SK-N-SH (cell line): ENCODE measurements around the gene TBC1D9B. TPM values are rescaled to one million over a fixed set of nuclear protein-coding genes. Genes with fewer than 3 reads are reported as not detected.

ENCODE experiments used
- CTCF ChIA-PET: fragments of 300-600, 350-600 bp; formaldehyde crosslinking; extraction: SDS; loops from one replicate; lab custom pipeline; 2021; lab: Yijun Ruan, JAX
- POLR2A ChIA-PET: fragments of 350-600 bp; sonication (Branson Sonifier 250); formaldehyde crosslinking; extraction: SDS; loops from one replicate; lab custom pipeline; 2020; ENCODE audit warnings: antibody characterized with exemption, inconsistent platforms; lab: Yijun Ruan, JAX
- DNase-seq: peaks from one replicate; pipeline ENCODE4 v3.0.0; 2012
- H2AFZ ChIP-seq: fragments of 200-600 bp; sonication (generic); 2 replicates; pipeline ENCODE4 v1.8.1; 2016; ENCODE audit warnings: antibody characterized with exemption, mild to moderate bottlenecking, low read depth
- H3F3A ChIP-seq: fragments of 200-600 bp; sonication (generic); replicated peaks from 2 replicates; pipeline ENCODE3; 2016; ENCODE audit warnings: antibody characterized with exemption, mild to moderate bottlenecking; ENCODE audit not compliant: insufficient read depth
- H3K27ac ChIP-seq, 2 experiments: fragments of 200-500 bp in 1 of 2; fragments of 200-600 bp in 1 of 2; sonication (Bioruptor generic) in 1 of 2; sonication (generic), shearing (Covaris generic) in 1 of 2; 2 replicates each; pipeline versions ENCODE4 v1.5.1 to v1.6.1; 2014 to 2016; ENCODE audit warnings: low read depth in 2 of 2, inconsistent platforms in 1 of 2, low read length in 1 of 2, mild to moderate bottlenecking in 1 of 2, mixed read lengths in 1 of 2
- H3K27me3 ChIP-seq: fragments of 200-600 bp; sonication (generic), shearing (Covaris generic); 2 replicates; pipeline ENCODE4 v1.6.1; 2016; ENCODE audit warnings: mixed run types; ENCODE audit not compliant: insufficient read depth
- H3K36me3 ChIP-seq, 2 experiments: fragments of 200-500 bp in 1 of 2; fragments of 200-600 bp in 1 of 2; sonication (Bioruptor generic) in 1 of 2; sonication (generic) in 1 of 2; replicated peaks in 1 of 2; 2 replicates each; pipeline versions ENCODE3 to v1.5.1; 2014 to 2016; ENCODE audit warnings: low read length in 1 of 2, mild to moderate bottlenecking in 1 of 2; ENCODE audit not compliant: insufficient read depth in 2 of 2, control insufficient read depth in 1 of 2
- H3K4me1 ChIP-seq, 2 experiments: fragments of 200-500 bp in 1 of 2; fragments of 200-600 bp in 1 of 2; sonication (Bioruptor generic) in 1 of 2; sonication (generic), shearing (Covaris generic) in 1 of 2; 2 replicates each; pipeline versions ENCODE4 v1.5.1 to v1.6.1; 2014 to 2016; ENCODE audit warnings: low read depth in 1 of 2, low read length in 1 of 2, mixed run types in 1 of 2; ENCODE audit not compliant: insufficient read depth in 2 of 2, control insufficient read depth in 1 of 2
- H3K4me2 ChIP-seq: fragments of 200-600 bp; sonication (generic), shearing (Covaris generic); 2 replicates; pipeline ENCODE4 v1.6.1; 2017; ENCODE audit warnings: mixed run types
- H3K4me3 ChIP-seq, 2 experiments: fragments of 200-500 bp in 1 of 2; fragments of 200-600 bp in 1 of 2; sonication (Bioruptor generic) in 1 of 2; sonication (generic), shearing (Covaris generic) in 1 of 2; 2 replicates each; pipeline versions ENCODE4 v1.5.1 to v1.8.1; 2014 to 2016; ENCODE audit warnings: low read depth in 2 of 2, inconsistent platforms in 1 of 2, low read length in 1 of 2, mild to moderate bottlenecking in 1 of 2, mixed read lengths in 1 of 2, moderate library complexity in 1 of 2
- H3K79me2 ChIP-seq: fragments of 200-600 bp; sonication (generic); 2 replicates; pipeline ENCODE4 v1.8.1; 2017; ENCODE audit warnings: mild to moderate bottlenecking; ENCODE audit not compliant: insufficient read depth
- H3K9ac ChIP-seq: fragments of 200-600 bp; sonication (generic); 2 replicates; pipeline ENCODE4 v1.6.1; 2017; ENCODE audit warnings: mixed run types
- H3K9me2 ChIP-seq: fragments of 200-600 bp; sonication (generic); 2 replicates; pipeline ENCODE4 v1.6.1; 2017; ENCODE audit warnings: mixed run types
- H3K9me3 ChIP-seq: fragments of 200-600 bp; sonication (generic); 2 replicates; pipeline ENCODE4 v1.6.1; 2017; ENCODE audit warnings: mixed run types, mild to moderate bottlenecking, moderate library complexity
- H4K20me1 ChIP-seq: fragments of 200-600 bp; sonication (generic); 2 replicates; pipeline ENCODE4 v1.6.1; 2017; ENCODE audit warnings: mild to moderate bottlenecking, mixed run types; ENCODE audit not compliant: insufficient read depth
- ELF1 ChIP-seq: IDR thresholded peaks from 2 replicates; pipeline ENCODE4 v1.4.0; 2012
- EZH2phosphoT487 ChIP-seq: fragments of 200-600 bp; sonication (generic); IDR thresholded peaks from 2 replicates; pipeline ENCODE4 v1.6.1; 2017; ENCODE audit warnings: low read depth, mixed run types, mild to moderate bottlenecking, antibody characterized with exemption, moderate library complexity, borderline replicate concordance
- FOXJ3 ChIP-seq: sonication (generic); formaldehyde crosslinking; IDR thresholded peaks from 2 replicates; pipeline ENCODE4 v1.5.1; 2020; ENCODE audit warnings: mild to moderate bottlenecking, missing genetic modification reagents
- MXI1 ChIP-seq: IDR thresholded peaks from 2 replicates; pipeline ENCODE4 v1.6.1; 2012; ENCODE audit warnings: mild to moderate bottlenecking, low read depth, low read length, improper control_type of control experiment
- NRF1 ChIP-seq: IDR thresholded peaks from 2 replicates; pipeline ENCODE4 v1.6.1; 2012; ENCODE audit warnings: low read depth, mild to moderate bottlenecking, low read length
- TAF1 ChIP-seq: IDR thresholded peaks from 2 replicates; pipeline ENCODE4 v1.6.1; 2012; ENCODE audit warnings: low read depth, mild to moderate bottlenecking, low read length, moderate library complexity, borderline replicate concordance
- WGBS: methylation state at CpG from one replicate; pipeline ENCODE4 v1.1.6; 2017; ENCODE audit warnings: low lambda C conversion rate; 5-methylcytosine and 5-hydroxymethylcytosine counted together
- polyA plus RNA-seq, 3 experiments: library from polyadenylated mRNA; depleted of rRNA; stranded (reverse); fragments of >200 nt; gene quantifications; 2 replicates each; pipeline ENCODE4 v1.2.3, GENCODE V29; 2012
- TF ChIP-seq, protein P1 (sequence below): fragments of 150-350 bp; IDR thresholded peaks from 2 replicates; pipeline ENCODE4 v1.6.1; 2016; ENCODE audit warnings: mild to moderate bottlenecking, low read depth, low read length
- TF ChIP-seq, protein P2 (sequence below): IDR thresholded peaks from 2 replicates; pipeline ENCODE4 v1.6.1; 2012; ENCODE audit warnings: mild to moderate bottlenecking, low read depth, low read length, moderate library complexity

TBC1D9B gene
- polyA plus RNA-seq, 1 of the 3 experiments (the other 2 are of a cell fraction): 75.6 TPM

DNA sequence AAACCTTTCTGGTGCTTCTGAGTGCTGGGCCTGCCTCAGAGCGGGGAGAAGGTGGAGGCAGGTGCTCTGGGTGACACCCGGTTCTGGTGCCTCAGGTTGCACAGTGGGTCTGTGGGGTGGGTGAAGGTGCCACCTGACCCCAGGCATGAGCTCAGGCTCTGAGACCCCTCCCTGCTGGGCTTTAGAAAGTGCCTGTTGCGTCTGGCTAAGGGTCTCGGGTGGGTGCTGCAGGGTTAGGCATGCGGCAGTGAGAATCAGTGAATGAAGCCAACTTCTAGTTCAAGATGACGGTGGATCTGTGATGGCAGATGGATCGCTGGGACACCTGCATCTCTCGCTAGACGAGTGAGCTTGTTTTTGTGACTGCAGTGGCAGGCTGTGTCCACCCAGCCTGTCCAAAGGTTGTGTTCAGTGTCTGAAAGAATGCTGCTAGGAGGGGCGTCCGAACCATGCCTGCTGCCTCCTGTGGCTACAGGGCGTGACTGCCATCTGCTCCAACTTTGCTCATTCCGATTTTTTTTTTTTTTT lies 82.0 kb downstream of the TBC1D9B start:
- H3K36me3 ChIP-seq: peaks cover 64 to 75% of the 10 kb centered on the region in 2 experiments
- ChIA-PET POLR2A (no interaction called here), CTCF (interaction anchor here (1.0 to 2.0 kb wide), 2 partner anchors 12 to 23 kb away, joined by 3 to 5 read pairs; no protein-coding TSS in a partner anchor)
- H3K27me3 ChIP-seq: no peaks in the 10 kb centered on the region
- H3F3A ChIP-seq: peaks cover 15% of the 10 kb centered on the region
- no peak overlapping the region for H3K9ac ChIP-seq
- H3K4me3 ChIP-seq: no peak overlapping the region
- H3K9me3 ChIP-seq: no peaks in the 10 kb centered on the region
- WGBS: 83% methylated on average over 13 of the region's 13 CpGs
- TF ChIP-seq, protein P1, sequence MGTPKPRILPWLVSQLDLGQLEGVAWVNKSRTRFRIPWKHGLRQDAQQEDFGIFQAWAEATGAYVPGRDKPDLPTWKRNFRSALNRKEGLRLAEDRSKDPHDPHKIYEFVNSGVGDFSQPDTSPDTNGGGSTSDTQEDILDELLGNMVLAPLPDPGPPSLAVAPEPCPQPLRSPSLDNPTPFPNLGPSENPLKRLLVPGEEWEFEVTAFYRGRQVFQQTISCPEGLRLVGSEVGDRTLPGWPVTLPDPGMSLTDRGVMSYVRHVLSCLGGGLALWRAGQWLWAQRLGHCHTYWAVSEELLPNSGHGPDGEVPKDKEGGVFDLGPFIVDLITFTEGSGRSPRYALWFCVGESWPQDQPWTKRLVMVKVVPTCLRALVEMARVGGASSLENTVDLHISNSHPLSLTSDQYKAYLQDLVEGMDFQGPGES: no peak
- TF ChIP-seq, protein P2, sequence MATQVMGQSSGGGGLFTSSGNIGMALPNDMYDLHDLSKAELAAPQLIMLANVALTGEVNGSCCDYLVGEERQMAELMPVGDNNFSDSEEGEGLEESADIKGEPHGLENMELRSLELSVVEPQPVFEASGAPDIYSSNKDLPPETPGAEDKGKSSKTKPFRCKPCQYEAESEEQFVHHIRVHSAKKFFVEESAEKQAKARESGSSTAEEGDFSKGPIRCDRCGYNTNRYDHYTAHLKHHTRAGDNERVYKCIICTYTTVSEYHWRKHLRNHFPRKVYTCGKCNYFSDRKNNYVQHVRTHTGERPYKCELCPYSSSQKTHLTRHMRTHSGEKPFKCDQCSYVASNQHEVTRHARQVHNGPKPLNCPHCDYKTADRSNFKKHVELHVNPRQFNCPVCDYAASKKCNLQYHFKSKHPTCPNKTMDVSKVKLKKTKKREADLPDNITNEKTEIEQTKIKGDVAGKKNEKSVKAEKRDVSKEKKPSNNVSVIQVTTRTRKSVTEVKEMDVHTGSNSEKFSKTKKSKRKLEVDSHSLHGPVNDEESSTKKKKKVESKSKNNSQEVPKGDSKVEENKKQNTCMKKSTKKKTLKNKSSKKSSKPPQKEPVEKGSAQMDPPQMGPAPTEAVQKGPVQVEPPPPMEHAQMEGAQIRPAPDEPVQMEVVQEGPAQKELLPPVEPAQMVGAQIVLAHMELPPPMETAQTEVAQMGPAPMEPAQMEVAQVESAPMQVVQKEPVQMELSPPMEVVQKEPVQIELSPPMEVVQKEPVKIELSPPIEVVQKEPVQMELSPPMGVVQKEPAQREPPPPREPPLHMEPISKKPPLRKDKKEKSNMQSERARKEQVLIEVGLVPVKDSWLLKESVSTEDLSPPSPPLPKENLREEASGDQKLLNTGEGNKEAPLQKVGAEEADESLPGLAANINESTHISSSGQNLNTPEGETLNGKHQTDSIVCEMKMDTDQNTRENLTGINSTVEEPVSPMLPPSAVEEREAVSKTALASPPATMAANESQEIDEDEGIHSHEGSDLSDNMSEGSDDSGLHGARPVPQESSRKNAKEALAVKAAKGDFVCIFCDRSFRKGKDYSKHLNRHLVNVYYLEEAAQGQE: no peak
- TF ChIP-seq FOXJ3: no peak
- DNase-seq: peak; percentile 36
- H4K20me1 ChIP-seq: peaks cover 83% of the 10 kb centered on the region
- H2AFZ ChIP-seq: no peak overlapping the region
- H3K4me1 ChIP-seq: peaks cover 8 to 13% of the 10 kb centered on the region in 2 experiments
- no peak overlapping the region for H3K4me2 ChIP-seq
- H3K9me2 ChIP-seq: no peaks in the 10 kb centered on the region
- no peak overlapping the region for H3K27ac ChIP-seq
- H3K79me2 ChIP-seq: peaks cover 88% of the 10 kb centered on the region

DNA sequence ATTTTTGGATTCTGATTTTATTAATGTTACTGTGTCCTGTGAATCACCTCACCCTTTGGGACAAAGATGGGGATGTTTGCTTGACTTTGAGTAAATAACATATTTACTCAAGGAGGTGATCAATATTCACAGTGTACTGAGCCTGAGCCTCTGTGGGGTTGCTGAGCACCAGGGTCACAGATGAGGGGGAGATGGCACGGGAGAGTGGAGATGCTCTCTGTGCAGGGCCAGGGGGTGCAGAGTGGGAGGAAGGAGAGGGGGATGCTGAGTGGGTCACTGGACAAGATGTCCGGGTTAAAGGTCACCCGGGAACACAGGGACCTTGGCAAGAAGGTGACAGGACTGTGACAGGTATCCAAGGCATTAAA lies 83.0 kb downstream of the TBC1D9B start:
- Histone ChIP-seq H3K9me3 (no peaks in the 10 kb centered on the region), H3K9me2 (no peaks in the 10 kb centered on the region), H3K4me2 (peak overlapping the region; percentile 75; the same call in 1 of the 2 replicates), H3K79me2 (peaks cover 83% of the 10 kb centered on the region), H3K36me3 (peaks cover 58 to 65% of the 10 kb centered on the region in 2 experiments), H4K20me1 (peaks cover 75% of the 10 kb centered on the region), H3K27me3 (no peaks in the 10 kb centered on the region), H2AFZ (no peak overlapping the region), H3K27ac (no peak overlapping the region), H3K4me3 (no peak overlapping the region), H3K4me1 (peaks cover 16 to 21% of the 10 kb centered on the region in 2 experiments), H3K9ac (no peak overlapping the region), H3F3A (peaks cover 14% of the 10 kb centered on the region)
- TF ChIP-seq NRF1: no peak
- TF ChIP-seq ELF1: no peak
- TF ChIP-seq TAF1: no peak
- no peak for TF ChIP-seq EZH2phosphoT487
- TF ChIP-seq MXI1: no peak
- 88% methylated on average over 3 of the region's 3 CpGs for WGBS
- ChIA-PET CTCF (interaction anchor here (2.0 kb wide), 1 partner anchor 22 kb away, joined by 5 read pairs; no protein-coding TSS in a partner anchor), POLR2A (no interaction called here)
- DNase-seq: peak; percentile 8
